HCT116 (cell line): ENCODE results near the gene PDLIM4. TPM values are rescaled to one million over a fixed set of nuclear protein-coding genes. Genes with fewer than 3 reads are reported as not detected.

Experiments used
- ATAC-seq: fragments of 200-7000 bp; cut with Tn5 transposase; 2 replicates; pipeline ENCODE4 v1.9.1; 2020; ENCODE audit warnings: mild to moderate bottlenecking, moderate library complexity
- BruUV-seq: library from RNA; stranded (reverse); fragments of 400-500 nt; replicated peaks from 2 replicates; lab custom pipeline; 2021; lab: Mats Ljungman, UMichigan
- CTCF ChIA-PET: fragments of 300-600 bp; sonication (Branson Sonifier 250); formaldehyde crosslinking; loops from one replicate; lab custom pipeline; 2021; ENCODE audit warnings: antibody characterized with exemption; lab: Charles Lee
- POLR2A ChIA-PET: fragments of 300-600, 350-600 bp; sonication (Branson Sonifier 250); formaldehyde crosslinking; loops from one replicate; lab custom pipeline; 2021; ENCODE audit warnings: antibody characterized with exemption; lab: Charles Lee
- RAD21 ChIA-PET, 2 experiments: fragments of 300-600 bp; sonication (Branson Sonifier 250); formaldehyde crosslinking; loops; one replicate each; lab custom pipeline; 2023; ENCODE audit warnings: low total read pairs in 2 of 2; ENCODE audit not compliant: uncharacterized antibody in 2 of 2, unreplicated experiment in 2 of 2, low non-redundant PET in 1 of 2; lab: Charles Lee
- DNase-seq: peaks from one replicate; pipeline ENCODE4 v3.0.0-alpha.2; 2010; ENCODE audit warnings: low read depth, low spot score
- H2AFZ ChIP-seq: fragments of 200-600 bp; shearing (Covaris generic), sonication (generic); 2 replicates; pipeline ENCODE4 v1.6.1; 2017; ENCODE audit warnings: low read depth, mixed run types, mixed read lengths, antibody characterized with exemption, low read length; ENCODE audit not compliant: poor library complexity, severe bottlenecking
- H3K27ac ChIP-seq: 2 replicates; pipeline ENCODE4 v1.5.1; 2012; ENCODE audit warnings: low read depth, low read length
- H3K27me3 ChIP-seq: fragments of 200-600 bp; sonication (generic); 2 replicates; pipeline ENCODE4 v1.6.1; 2016; ENCODE audit warnings: mixed run types, low read length, mixed read lengths; ENCODE audit not compliant: insufficient read depth
- H3K36me3 ChIP-seq, 2 experiments: fragments of 200-500 bp in 1 of 2; fragments of 200-600 bp in 1 of 2; sonication (Bioruptor generic) in 1 of 2; sonication (generic) in 1 of 2; 2 replicates each; pipeline versions ENCODE4 v1.5.1 to v1.6.1; 2014 to 2016; ENCODE audit warnings: low read length in 2 of 2, inconsistent platforms in 1 of 2, mixed read lengths in 1 of 2, mixed run types in 1 of 2; ENCODE audit not compliant: insufficient read depth in 2 of 2, control insufficient read depth in 1 of 2
- H3K4me1 ChIP-seq, 2 experiments: fragments of 200-600 bp in 1 of 2; sonication (generic) in 1 of 2; 2 replicates each; pipeline versions ENCODE4 v1.5.1 to v1.6.1; 2012 to 2017; ENCODE audit warnings: low read length in 2 of 2, inconsistent platforms in 1 of 2, mild to moderate bottlenecking in 1 of 2, mixed read lengths in 1 of 2, mixed run types in 1 of 2, moderate library complexity in 1 of 2; ENCODE audit not compliant: insufficient read depth in 2 of 2, control insufficient read depth in 1 of 2
- H3K4me2 ChIP-seq: fragments of 200-600 bp; sonication (generic); 2 replicates; pipeline ENCODE4 v1.6.1; 2017; ENCODE audit warnings: mixed run types, low read length, mixed read lengths
- H3K4me3 ChIP-seq, 2 experiments: fragments of 200-600 bp in 1 of 2; sonication (generic) in 1 of 2; replicated peaks in 1 of 2; 2 replicates each; pipeline ENCODE4 v1.5.1; 2011 to 2016; ENCODE audit warnings: low read length in 2 of 2, control low read depth in 1 of 2, low read depth in 1 of 2, mild to moderate bottlenecking in 1 of 2, mixed read lengths in 1 of 2, mixed run types in 1 of 2
- H3K79me2 ChIP-seq: fragments of 200-600 bp; sonication (generic); 2 replicates; pipeline ENCODE4 v1.6.1; 2017; ENCODE audit warnings: mild to moderate bottlenecking, mixed run types, low read length, moderate library complexity, mixed read lengths; ENCODE audit not compliant: insufficient read depth
- H3K9ac ChIP-seq: fragments of 200-600 bp; sonication (generic); 2 replicates; pipeline ENCODE4 v1.6.1; 2016; ENCODE audit warnings: low read length, mixed read lengths
- H3K9me2 ChIP-seq: fragments of 200-600 bp; sonication (generic), shearing (Covaris generic); 2 replicates; pipeline ENCODE4 v1.6.1; 2017; ENCODE audit warnings: mixed run types, mild to moderate bottlenecking, moderate library complexity; ENCODE audit not compliant: insufficient read depth
- H3K9me3 ChIP-seq, 2 experiments: fragments of 200-500 bp in 1 of 2; fragments of 200-600 bp in 1 of 2; sonication (Bioruptor generic) in 1 of 2; sonication (generic) in 1 of 2; 2 replicates each; pipeline ENCODE4 v1.6.1; 2014 to 2017; ENCODE audit warnings: low read length in 2 of 2, mixed read lengths in 2 of 2, inconsistent platforms in 1 of 2, low read depth in 1 of 2, mild to moderate bottlenecking in 1 of 2, mixed run types in 1 of 2, moderate library complexity in 1 of 2; ENCODE audit not compliant: control insufficient read depth in 1 of 2, insufficient read depth in 1 of 2
- H4K20me1 ChIP-seq: fragments of 200-600 bp; sonication (generic), shearing (Covaris generic); 2 replicates; pipeline ENCODE4 v1.6.1; 2017; ENCODE audit warnings: mixed run types, mild to moderate bottlenecking, moderate library complexity; ENCODE audit not compliant: insufficient read depth
- CBX3 ChIP-seq: IDR thresholded peaks from 2 replicates; pipeline ENCODE4 v1.6.1; 2012; ENCODE audit warnings: low read depth
- CEBPB ChIP-seq: IDR thresholded peaks from 2 replicates; pipeline ENCODE4 v1.6.1; 2012; ENCODE audit warnings: low read depth
- EZH2 ChIP-seq: fragments of 200-600 bp; sonication (generic); IDR thresholded peaks from 2 replicates; pipeline ENCODE4 v1.6.1; 2017; ENCODE audit warnings: antibody characterized with exemption, mixed run types
- EZH2phosphoT487 ChIP-seq: fragments of 200-600 bp; IDR thresholded peaks from 2 replicates; pipeline ENCODE4 v1.6.1; 2018; ENCODE audit warnings: antibody characterized with exemption, borderline replicate concordance
- FOSL1 ChIP-seq: IDR thresholded peaks from 2 replicates; pipeline ENCODE4 v1.6.1; 2012; ENCODE audit warnings: low read depth
- JUND ChIP-seq: IDR thresholded peaks from 2 replicates; pipeline ENCODE4 v1.6.1; 2012
- POLR2A ChIP-seq: IDR thresholded peaks from 2 replicates; pipeline ENCODE4 v1.7.0; 2011; ENCODE audit warnings: borderline replicate concordance; ENCODE audit not compliant: insufficient read depth, insufficient read length; ENCODE audit errors: extremely low read depth
- POLR2AphosphoS5 ChIP-seq: IDR thresholded peaks from 2 replicates; pipeline ENCODE4 v1.6.1; 2011; ENCODE audit warnings: mild to moderate bottlenecking, low read depth, low read length, moderate library complexity
- RAD21 ChIP-seq: IDR thresholded peaks from 2 replicates; pipeline ENCODE4 v1.6.1; 2012; ENCODE audit warnings: low read depth, mild to moderate bottlenecking
- SIN3A ChIP-seq: IDR thresholded peaks from 2 replicates; pipeline ENCODE4 v1.6.1; 2012; ENCODE audit warnings: low read depth
- SP1 ChIP-seq: IDR thresholded peaks from 2 replicates; pipeline ENCODE4 v1.6.1; 2012; ENCODE audit warnings: low read depth
- SRF ChIP-seq: IDR thresholded peaks from 2 replicates; pipeline ENCODE4 v1.6.1; 2012; ENCODE audit warnings: low read depth
- TCF7L2 ChIP-seq: IDR thresholded peaks from 2 replicates; pipeline ENCODE4 v1.7.0; 2011; ENCODE audit warnings: borderline replicate concordance, inconsistent platforms; ENCODE audit not compliant: insufficient read depth, insufficient read length; ENCODE audit errors: extremely low read depth
- ZFX ChIP-seq: fragments of 450-650 bp; IDR thresholded peaks from 2 replicates; pipeline ENCODE4 v1.6.1; 2017
- ZNF274 ChIP-seq: fragments of 200-500 bp; sonication (Bioruptor generic); IDR thresholded peaks from 2 replicates; pipeline ENCODE4 v1.6.1; 2014; ENCODE audit warnings: mild to moderate bottlenecking, low read depth, low read length, inconsistent platforms
- intact Hi-C: fragments of 100-400 bp; cut with micrococcal nuclease; formaldehyde crosslinking; loops from 2 replicates; pipeline ENCODE4 v1.10.0; 2022
- total RNA-seq: library from RNA; stranded (reverse); gene quantifications from one replicate; pipeline ENCODE4 v1.2.1, GENCODE V29; 2021; ENCODE audit not compliant: unreplicated experiment
- TF ChIP-seq, protein P1 (sequence below): IDR thresholded peaks from 2 replicates; pipeline ENCODE4 v1.6.1; 2012

PDLIM4 gene
- total RNA-seq, 1 experiment from 2014 or later: not detected

DNA sequence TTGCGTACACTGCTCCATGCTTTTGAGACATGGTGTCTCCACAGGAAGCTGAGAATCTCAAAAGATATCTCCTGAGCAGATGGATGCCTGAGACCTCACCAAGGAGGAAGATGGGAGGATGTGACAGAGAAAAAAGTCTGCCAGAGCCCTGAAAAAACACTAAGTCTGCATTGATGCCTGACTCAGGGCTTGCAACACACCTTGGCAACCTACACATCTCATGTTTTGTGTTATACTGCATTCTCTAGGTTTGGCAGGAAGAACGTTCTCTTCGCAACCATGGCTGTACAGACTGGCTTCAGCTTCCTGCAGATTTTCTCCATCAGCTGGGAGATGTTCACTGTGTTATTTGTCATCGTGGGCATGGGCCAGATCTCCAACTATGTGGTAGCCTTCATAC, 55.9 kb downstream of the PDLIM4 start:
- no peak for TF ChIP-seq TCF7L2
- TF ChIP-seq ZNF274: no peak
- TF ChIP-seq ZFX: no peak
- TF ChIP-seq CEBPB: no peak
- no peak for TF ChIP-seq EZH2
- TF ChIP-seq CBX3: no peak
- no peak for TF ChIP-seq POLR2A
- TF ChIP-seq SRF: no peak
- no peak for TF ChIP-seq JUND
- TF ChIP-seq, protein P1, sequence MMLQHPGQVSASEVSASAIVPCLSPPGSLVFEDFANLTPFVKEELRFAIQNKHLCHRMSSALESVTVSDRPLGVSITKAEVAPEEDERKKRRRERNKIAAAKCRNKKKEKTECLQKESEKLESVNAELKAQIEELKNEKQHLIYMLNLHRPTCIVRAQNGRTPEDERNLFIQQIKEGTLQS: no peak
- no peak for TF ChIP-seq POLR2AphosphoS5
- no peak for TF ChIP-seq SP1
- TF ChIP-seq FOSL1: no peak
- no peak for TF ChIP-seq EZH2phosphoT487
- TF ChIP-seq, all 23 proteins: peak for 0
- Histone ChIP-seq H3K79me2 (no peaks in the 10 kb centered on the region), H3K4me1 (peaks cover 0 to under 1% of the 10 kb centered on the region in 2 experiments; a peak in 1 of 4 replicates), H2AFZ (no peak overlapping the region), H3K4me2 (no peak overlapping the region), H3K9me2 (no peaks in the 10 kb centered on the region), H3K36me3 (no peaks in the 10 kb centered on the region), H3K9me3 (no peaks in the 10 kb centered on the region), H3K27ac (no peak overlapping the region), H3K27me3 (no peaks in the 10 kb centered on the region), H3K9ac (no peak overlapping the region), H4K20me1 (no peaks in the 10 kb centered on the region), H3K4me3 (no peak overlapping the region)
- DNase-seq (no peak), ATAC-seq (no peak)
- intact Hi-C loops: no loop called here
- RAD21 ChIA-PET: no interaction called here
- BruUV-seq: no TSS peak
- POLR2A ChIA-PET: no interaction called here
- CTCF ChIA-PET: no interaction called here

DNA sequence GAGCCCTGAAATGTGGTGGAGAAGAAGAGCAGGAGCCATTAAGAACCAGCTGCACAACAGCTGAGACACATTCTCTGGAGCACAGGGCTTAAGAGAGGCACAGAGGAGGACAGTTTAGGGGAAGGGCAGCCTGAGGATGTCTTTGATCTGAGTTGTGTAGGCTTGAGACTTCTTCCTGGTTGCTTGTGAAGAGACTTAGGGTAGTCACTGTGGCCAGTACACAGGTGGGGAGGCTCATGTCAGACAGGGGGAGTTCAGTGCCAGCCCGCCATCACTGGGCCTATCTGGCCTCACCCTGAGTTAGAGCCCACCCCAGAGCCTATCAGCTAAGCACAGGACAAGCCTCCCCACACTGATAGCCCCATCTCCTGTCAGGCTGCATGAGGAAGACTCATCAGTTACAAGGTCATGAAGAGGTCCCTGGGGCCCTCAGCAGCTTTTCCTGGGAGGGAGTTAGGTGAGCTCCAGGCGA, 56.5 kb downstream of the PDLIM4 start:
- ChIA-PET RAD21 (no interaction called here), CTCF (no interaction called here), POLR2A (no interaction called here)
- Histone ChIP-seq H3K9me3 (no peaks in the 10 kb centered on the region), H3K4me3 (no peak overlapping the region), H3K27me3 (no peaks in the 10 kb centered on the region), H2AFZ (no peak overlapping the region), H3K4me1 (peaks cover 0 to 7% of the 10 kb centered on the region in 2 experiments; a peak in 2 of 4 replicates), H3K27ac (no peak overlapping the region), H3K9ac (no peak overlapping the region), H4K20me1 (no peaks in the 10 kb centered on the region), H3K9me2 (no peaks in the 10 kb centered on the region), H3K4me2 (no peak overlapping the region), H3K36me3 (no peaks in the 10 kb centered on the region), H3K79me2 (no peaks in the 10 kb centered on the region)
- DNase-seq: no peak
- no TSS peak for BruUV-seq
- no peak for ATAC-seq
- TF ChIP-seq TCF7L2 (no peak), EZH2phosphoT487 (no peak), JUND (no peak), RAD21 (no peak), CBX3 (no peak), SIN3A (no peak)
- intact Hi-C loops: no loop called here
